ENCODE data around the gene BCAS3. TPM values are rescaled to one million over a fixed set of nuclear protein-coding genes. Genes with fewer than 3 reads are reported as not detected.
"Not testable (repeated sequence)": the region's sequence is repeated elsewhere in the genome, so short reads cannot be mapped to it uniquely, and the experiment has no call there.

The BCAS3 gene
- total RNA-seq, 4 donors from 2014 or later: 18.2 to 60.6 (median 23.4) TPM

DNA sequence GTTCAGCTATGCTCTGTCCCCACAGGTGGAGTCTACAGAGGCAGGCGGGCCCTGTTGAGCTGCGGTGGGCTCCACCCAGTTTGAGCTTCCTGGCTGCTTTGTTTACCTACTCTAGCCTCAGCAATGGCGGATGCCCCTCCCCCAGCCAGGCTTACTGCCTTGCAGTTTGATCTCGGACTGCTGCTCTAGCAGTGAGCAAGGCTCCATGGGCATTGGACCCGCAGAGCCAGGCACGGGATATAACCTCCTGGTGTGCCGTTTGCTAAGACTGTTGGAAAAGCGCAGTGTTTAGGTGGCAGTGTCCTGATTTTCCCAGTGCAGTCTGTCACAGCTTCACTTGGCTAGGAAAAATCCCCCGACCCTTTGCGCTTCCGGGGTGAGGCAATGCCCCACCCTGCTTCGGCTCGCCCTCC lies 89.1 kb downstream of the BCAS3 start:
- intact Hi-C loops (cut with DNase I; ENCODE audit: low total_unique reads) (no loop called here), in situ Hi-C loops (cut with MboI; ENCODE audit: low sequenced_read_pairs in 4 of 4) (loop anchor here in 1 of 4 donors (10.0 kb wide), 1 partner anchor 62 kb away; no protein-coding TSS in a partner anchor)
- TF ChIP-seq, protein P1, sequence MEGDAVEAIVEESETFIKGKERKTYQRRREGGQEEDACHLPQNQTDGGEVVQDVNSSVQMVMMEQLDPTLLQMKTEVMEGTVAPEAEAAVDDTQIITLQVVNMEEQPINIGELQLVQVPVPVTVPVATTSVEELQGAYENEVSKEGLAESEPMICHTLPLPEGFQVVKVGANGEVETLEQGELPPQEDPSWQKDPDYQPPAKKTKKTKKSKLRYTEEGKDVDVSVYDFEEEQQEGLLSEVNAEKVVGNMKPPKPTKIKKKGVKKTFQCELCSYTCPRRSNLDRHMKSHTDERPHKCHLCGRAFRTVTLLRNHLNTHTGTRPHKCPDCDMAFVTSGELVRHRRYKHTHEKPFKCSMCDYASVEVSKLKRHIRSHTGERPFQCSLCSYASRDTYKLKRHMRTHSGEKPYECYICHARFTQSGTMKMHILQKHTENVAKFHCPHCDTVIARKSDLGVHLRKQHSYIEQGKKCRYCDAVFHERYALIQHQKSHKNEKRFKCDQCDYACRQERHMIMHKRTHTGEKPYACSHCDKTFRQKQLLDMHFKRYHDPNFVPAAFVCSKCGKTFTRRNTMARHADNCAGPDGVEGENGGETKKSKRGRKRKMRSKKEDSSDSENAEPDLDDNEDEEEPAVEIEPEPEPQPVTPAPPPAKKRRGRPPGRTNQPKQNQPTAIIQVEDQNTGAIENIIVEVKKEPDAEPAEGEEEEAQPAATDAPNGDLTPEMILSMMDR (IDR thresholded peaks at IDR 0.05 in 4 of 5, conservative IDR thresholded peaks at IDR 0.05 in 1 of 5): no peak
- TF ChIP-seq POLR2A (IDR thresholded peaks at IDR 0.05): no peak
- DNase-seq (no peak), ATAC-seq (no peak)
- Histone ChIP-seq H3K27ac (no peak overlapping the region), H3K4me3 (no peak overlapping the region), H3K36me3 (no peaks in the 10 kb centered on the region), H3K4me1 (peaks cover 9% of the 10 kb centered on the region in 2 donors), H3K9me3 (no peaks in the 10 kb centered on the region), H3K27me3 (no peaks in the 10 kb centered on the region)

DNA sequence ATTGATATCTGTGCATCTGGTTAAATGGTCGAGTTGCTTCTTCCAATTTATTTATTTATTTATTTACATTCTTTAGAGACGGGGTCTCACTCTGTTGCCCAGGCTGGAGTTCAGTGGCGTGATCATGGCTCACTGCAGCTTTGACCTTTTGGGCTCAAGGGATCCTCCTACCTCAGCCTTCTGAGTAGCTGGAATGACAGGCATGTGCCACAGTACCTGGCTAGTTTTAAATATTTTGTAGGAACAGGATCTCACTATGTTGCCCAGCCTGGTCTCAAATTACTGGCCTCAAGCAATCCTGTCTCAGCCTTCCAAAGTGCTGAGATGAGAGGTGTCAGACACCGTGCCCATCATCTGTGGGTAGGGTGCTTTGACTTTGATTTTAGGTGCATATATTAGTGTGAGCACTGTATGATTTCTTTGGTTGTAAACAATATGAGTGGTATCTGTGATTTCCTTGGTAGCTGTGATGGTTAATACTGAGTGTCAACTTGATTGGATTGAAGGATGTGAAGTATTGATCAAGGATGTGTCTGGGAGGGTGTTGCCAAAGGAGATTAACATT lies 90.2 kb downstream of the BCAS3 start:
- intact Hi-C loops (cut with DNase I; ENCODE audit: low total_unique reads): no loop called here

DNA sequence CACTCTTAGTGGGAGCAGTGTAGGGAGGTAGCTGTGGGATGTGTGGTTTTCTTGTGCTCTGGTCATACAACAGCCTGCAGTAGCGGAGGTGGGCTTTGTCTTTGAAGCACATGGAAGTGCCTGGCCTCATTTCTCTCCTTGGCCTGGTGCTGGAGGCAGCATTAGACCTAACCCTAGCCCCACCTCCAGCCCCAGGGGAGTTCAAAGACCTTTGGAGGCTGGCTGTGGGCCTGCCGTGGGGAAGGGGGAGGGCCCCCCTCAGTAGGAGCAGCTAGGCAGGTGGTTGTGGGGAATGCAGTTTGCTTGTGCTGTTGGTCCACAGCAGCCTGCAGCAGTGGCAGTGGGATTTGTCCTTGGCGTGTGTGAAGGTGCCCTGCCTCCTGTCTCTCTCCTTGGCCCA lies 91.7 kb downstream of the BCAS3 start:
- in situ Hi-C loops (cut with MboI; ENCODE audit: low sequenced_read_pairs in 4 of 4) (loop anchor here in 1 of 4 donors (10.0 kb wide), 1 partner anchor 65 kb away; no protein-coding TSS in a partner anchor), intact Hi-C loops (cut with DNase I; ENCODE audit: low total_unique reads) (no loop called here)
- Histone ChIP-seq H3K9me3 (no peaks in the 10 kb centered on the region), H3K27me3 (no peaks in the 10 kb centered on the region), H3K4me1 (peaks cover 9% of the 10 kb centered on the region in 2 donors), H3K4me3 (no peak overlapping the region), H3K36me3 (no peaks in the 10 kb centered on the region), H3K27ac (no peak overlapping the region)
- no peak for TF ChIP-seq POLR2A (IDR thresholded peaks at IDR 0.05)
- TF ChIP-seq, protein P1 (IDR thresholded peaks at IDR 0.05 in 4 of 5, conservative IDR thresholded peaks at IDR 0.05 in 1 of 5): no peak
- no peak for ATAC-seq
- DNase-seq: no peak

More for the DNA sequence above, 90.2 kb downstream of the BCAS3 start:
- Histone ChIP-seq H3K9me3 (no peaks in the 10 kb centered on the region), H3K4me1 (peaks cover 9% of the 10 kb centered on the region in 2 donors), H3K27ac (no peak overlapping the region), H3K36me3 (no peaks in the 10 kb centered on the region), H3K4me3 (no peak overlapping the region), H3K27me3 (no peaks in the 10 kb centered on the region)
- DNase-seq: no peak
- TF ChIP-seq, protein P1 (IDR thresholded peaks at IDR 0.05 in 4 of 5, conservative IDR thresholded peaks at IDR 0.05 in 1 of 5): no peak
- TF ChIP-seq POLR2A (IDR thresholded peaks at IDR 0.05): no peak
- in situ Hi-C loops (cut with MboI; ENCODE audit: low sequenced_read_pairs in 4 of 4): loop anchor here in 1 of 4 donors (10.0 kb wide), 1 partner anchor 63 kb away; no protein-coding TSS in a partner anchor
- ATAC-seq: no peak

DNA sequence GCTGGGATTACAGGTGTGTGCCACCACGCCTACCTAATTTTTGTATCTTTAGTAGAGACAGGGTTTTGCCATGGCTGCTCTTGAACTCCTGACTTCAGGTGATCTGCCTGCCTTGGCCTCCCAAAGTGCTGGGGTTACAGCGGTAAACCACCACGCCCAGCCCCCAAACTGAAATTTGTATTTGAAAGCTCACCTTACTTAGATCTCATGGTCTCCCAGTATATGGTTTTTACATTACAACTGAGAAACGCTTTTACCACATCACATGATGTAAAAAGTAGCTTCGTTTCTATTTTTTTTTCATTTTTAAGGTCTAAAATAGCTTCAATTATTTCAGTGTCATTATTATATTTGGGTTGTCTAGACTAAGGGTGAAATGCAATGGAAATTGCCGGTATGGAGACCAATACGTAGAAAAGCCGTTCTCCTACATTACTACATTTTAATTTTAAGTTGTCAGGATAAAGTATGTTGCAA lies 93.3 kb downstream of the BCAS3 start:
- in situ Hi-C loops (cut with MboI; ENCODE audit: low sequenced_read_pairs in 4 of 4) (no loop called here), intact Hi-C loops (cut with DNase I; ENCODE audit: low total_unique reads) (no loop called here)
- Histone ChIP-seq H3K27ac (no peak overlapping the region), H3K27me3 (no peaks in the 10 kb centered on the region), H3K4me1 (peaks cover 0 to 6% of the 10 kb centered on the region in 2 donors), H3K9me3 (no peaks in the 10 kb centered on the region), H3K36me3 (no peaks in the 10 kb centered on the region), H3K4me3 (no peak overlapping the region)
- no peak for ATAC-seq
- TF ChIP-seq, protein P1 (IDR thresholded peaks at IDR 0.05 in 4 of 5, conservative IDR thresholded peaks at IDR 0.05 in 1 of 5): no peak
- TF ChIP-seq POLR2A (IDR thresholded peaks at IDR 0.05): no peak
- no peak for DNase-seq

DNA sequence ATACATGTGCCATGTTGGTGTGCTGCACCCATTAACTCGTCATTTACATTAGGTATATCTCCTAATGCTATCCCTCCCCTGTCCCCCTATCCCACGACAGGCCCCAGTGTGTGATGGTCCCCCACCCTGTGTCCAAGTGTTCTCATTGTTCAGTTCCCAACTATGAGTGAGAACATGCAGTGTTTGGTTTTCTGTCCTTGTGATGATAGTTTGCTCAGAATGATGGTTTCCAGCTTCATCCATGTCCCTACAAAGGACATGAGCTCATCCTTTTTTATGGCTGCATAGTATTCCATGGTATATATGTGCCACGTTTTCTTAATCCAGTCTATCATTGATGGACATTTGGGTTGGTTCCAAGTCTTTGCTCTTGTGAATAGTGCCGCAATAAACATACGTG lies 94.0 kb downstream of the BCAS3 start:
- H3K27ac ChIP-seq; intact Hi-C loops (cut with DNase I; ENCODE audit: low total_unique reads); H3K27me3 ChIP-seq; H3K4me3 ChIP-seq; H3K36me3 ChIP-seq; DNase-seq; H3K9me3 ChIP-seq; in situ Hi-C loops (cut with MboI; ENCODE audit: low sequenced_read_pairs in 4 of 4); H3K4me1 ChIP-seq; ATAC-seq: not testable (repeated sequence)
